Muscle layer of duodenum (tissue), 2 donors: ENCODE data around the gene STK4.
A peak's percentile ranks its signal among the peaks of the same experiment; 100 is the strongest.

Source experiments
- H3K27ac ChIP-seq: one replicate; pipeline ENCODE4 v1.7.0; 2013; ENCODE audit warnings: mild to moderate bottlenecking, low read length
- H3K27me3 ChIP-seq: one replicate; pipeline ENCODE4 v1.7.0; 2013; ENCODE audit warnings: low read depth, mild to moderate bottlenecking, control low read depth, low read length
- H3K36me3 ChIP-seq, 2 donors: one replicate each; pipeline ENCODE4 v1.7.0; 2013; ENCODE audit warnings: low read length in 2 of 2, control low read depth in 1 of 2, mild to moderate bottlenecking in 1 of 2; ENCODE audit not compliant: insufficient read depth in 2 of 2, control insufficient read depth in 1 of 2
- H3K4me1 ChIP-seq, 2 donors: one replicate each; pipeline ENCODE4 v1.7.0; 2013; ENCODE audit warnings: low read length in 2 of 2, mild to moderate bottlenecking in 2 of 2, control low read depth in 1 of 2, moderate library complexity in 1 of 2; ENCODE audit not compliant: insufficient read depth in 2 of 2, control insufficient read depth in 1 of 2
- H3K4me3 ChIP-seq, 2 donors: one replicate each; pipeline ENCODE4 v1.7.0; 2013; ENCODE audit warnings: low read length in 2 of 2, low read depth in 1 of 2, mild to moderate bottlenecking in 1 of 2
- H3K9me3 ChIP-seq, 2 donors: one replicate each; pipeline ENCODE4 v1.7.0; 2013; ENCODE audit warnings: low read length in 2 of 2, control low read depth in 1 of 2, mild to moderate bottlenecking in 1 of 2; ENCODE audit not compliant: control insufficient read depth in 1 of 2
- donor health status: healthy.

The STK4 gene

DNA sequence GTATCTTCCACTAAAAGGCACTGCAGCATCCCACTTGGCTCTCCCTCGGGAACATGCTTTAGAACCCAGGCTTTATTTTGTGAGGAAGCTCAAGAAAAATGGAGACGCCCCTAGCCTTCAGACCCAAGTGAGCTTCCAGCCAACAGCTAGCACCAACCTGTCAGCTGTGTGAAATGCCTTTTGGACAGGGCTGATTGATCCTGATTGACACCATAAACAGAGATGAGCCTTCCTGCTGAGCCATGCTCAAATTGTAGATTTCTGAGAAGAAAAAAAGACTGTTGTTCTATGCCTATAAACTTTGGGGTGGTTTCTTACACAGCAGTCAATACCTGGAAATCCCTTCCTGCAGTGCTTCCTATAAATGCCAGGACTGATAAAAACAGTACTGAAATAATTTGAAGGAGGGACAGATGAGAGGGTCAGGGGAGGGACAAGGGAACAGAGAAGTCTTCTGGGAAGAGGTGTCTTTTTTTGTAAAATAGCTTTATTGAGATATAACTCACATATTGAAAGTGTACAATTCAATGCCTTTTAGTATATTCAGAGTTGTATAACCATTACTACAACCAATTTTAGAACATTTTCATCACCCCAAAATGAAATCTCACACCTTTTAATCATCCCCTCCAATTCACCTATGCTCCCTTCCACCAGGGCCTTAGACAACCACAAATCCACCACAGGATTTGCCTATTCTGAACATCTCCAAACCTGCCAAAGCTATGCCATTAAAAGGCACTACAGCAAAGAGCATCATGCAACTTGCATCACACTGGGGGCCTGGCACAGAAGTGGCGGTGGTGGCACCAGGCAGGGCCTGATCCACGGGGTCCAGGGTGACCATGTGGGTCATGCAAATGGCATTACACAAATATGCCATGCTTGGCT lies 2.7 kb upstream of the STK4 start:
- Histone ChIP-seq H3K4me1 (peaks cover 10 to 29% of the 10 kb centered on the region in 2 donors), H3K36me3 (no peaks in the 10 kb centered on the region), H3K27ac (no peak overlapping the region), H3K27me3 (no peaks in the 10 kb centered on the region), H3K9me3 (no peaks in the 10 kb centered on the region), H3K4me3 (no peak overlapping the region)

DNA sequence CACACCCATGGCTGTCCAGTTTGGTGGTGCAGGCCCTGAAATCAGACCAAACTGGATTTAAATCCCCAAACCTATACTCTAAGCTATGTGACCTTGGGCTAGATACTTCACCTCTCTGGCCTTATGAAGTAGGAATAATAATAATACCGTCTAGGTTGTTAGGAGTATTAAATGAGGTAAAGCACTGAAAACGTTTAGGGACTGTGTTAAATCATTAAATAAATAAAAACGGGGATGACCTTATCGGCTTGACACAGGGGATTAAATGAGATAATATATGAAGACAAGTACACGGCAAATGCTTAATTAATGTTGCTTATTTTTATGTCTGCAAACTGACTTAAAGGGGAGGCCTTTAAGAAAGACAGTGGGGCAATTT lies 672 bp upstream of the STK4 start:
- Histone ChIP-seq H3K27ac (peak overlapping the region; percentile 90), H3K27me3 (no peaks in the 10 kb centered on the region), H3K4me1 (peaks cover 0 to 16% of the 10 kb centered on the region in 2 donors), H3K4me3 (peak overlapping the region; percentile 83 to 94), H3K9me3 (no peaks in the 10 kb centered on the region), H3K36me3 (no peaks in the 10 kb centered on the region)

DNA sequence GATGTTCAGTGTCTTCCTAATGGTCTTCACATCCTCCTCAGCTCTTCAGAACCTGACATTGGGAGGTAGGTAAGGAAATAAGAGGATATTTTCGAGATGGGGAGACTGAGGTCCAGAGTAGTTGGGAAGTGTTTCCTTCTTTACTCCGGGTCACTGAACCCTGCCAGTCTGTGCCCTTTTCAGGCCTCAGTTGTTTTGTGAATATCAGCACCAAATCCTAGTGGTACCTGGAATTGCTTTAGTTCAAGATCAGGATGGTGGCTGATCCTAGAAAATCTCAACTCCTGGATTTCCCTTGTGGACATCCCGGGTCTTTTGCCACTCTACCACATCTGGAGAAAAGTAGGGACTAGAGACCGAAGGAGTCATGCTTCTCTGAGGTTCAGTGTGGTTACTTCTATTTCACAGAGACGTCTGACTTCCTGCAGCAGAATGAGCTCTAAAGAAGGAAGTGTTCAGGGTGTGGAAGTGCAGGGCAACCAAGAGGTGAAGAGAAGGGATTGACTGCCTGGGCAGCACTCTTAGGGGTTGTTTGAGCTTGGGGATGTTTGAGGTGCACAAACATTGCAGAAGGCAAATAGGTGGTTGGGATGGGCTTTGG lies 995 bp downstream of the STK4 start:
- Histone ChIP-seq H3K27me3 (no peaks in the 10 kb centered on the region), H3K27ac (peak overlapping the region; percentile 80), H3K4me1 (peaks cover 0 to 13% of the 10 kb centered on the region in 2 donors), H3K4me3 (peak overlapping the region; percentile 83 to 94), H3K9me3 (no peaks in the 10 kb centered on the region), H3K36me3 (peaks cover 0 to 4% of the 10 kb centered on the region in 2 donors)

DNA sequence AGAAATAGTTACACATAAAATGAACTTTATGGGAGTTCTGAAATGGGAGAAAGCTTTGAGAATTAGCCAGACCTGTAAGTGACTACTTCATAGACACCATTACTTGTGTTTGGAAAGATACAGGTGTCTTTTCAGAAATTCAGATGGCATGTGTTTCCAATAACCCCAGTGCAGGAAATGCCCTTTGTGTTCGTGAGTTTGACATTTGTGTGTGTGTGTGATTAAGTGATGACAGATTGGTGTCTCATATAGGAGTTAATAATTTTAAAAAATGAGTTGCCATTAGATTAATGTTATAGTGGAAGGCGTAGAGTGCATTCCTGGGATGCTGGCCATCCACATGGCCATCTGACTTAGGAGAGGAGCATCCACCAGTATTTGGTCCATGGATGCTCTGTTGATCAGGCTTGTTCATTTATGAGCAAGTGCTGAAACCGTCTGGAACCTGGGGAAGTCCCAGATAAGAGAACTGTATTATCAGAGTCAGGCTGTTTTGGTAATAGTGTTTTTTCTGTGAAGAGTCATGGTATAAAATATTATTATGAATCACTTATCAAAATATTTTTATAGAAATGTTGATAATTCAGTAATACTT lies 3.1 kb downstream of the STK4 start:
- H3K4me3 ChIP-seq = no peak overlapping the region

DNA sequence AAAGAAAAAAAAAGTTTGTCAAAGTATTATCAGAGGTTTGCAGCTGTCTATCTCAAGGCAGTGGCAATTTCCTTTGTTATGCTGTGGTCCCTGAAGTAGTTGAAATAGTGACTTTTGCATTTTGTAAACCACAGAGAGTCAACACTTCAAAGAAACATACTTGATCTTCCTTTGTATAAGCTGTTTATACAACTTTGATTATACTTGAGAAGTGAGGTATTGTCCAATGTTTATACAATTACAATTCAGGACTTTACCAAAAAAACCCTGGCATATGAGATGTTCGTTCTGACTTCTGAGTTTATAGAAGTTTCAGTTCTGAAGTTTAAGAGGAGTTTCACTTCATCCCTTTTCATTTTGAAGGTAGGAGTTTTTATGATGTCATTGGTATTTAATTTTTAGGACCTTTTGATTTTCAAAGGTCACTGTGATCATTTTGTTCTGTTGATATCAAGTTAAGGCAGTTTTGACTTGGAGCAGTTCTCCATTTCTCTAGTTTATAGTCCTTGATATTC lies 4.0 kb downstream of the STK4 start:
- H3K4me3 ChIP-seq = no peak overlapping the region
- H3K36me3 ChIP-seq = peaks cover 16 to 25% of the 10 kb centered on the region in 2 donors
- H3K9me3 ChIP-seq = no peaks in the 10 kb centered on the region
- peaks cover 0 to 13% of the 10 kb centered on the region in 2 donors for H3K4me1 ChIP-seq
- peak overlapping the region; percentile 61 for H3K27ac ChIP-seq
- no peaks in the 10 kb centered on the region for H3K27me3 ChIP-seq

More for the DNA sequence above, 3.1 kb downstream of the STK4 start:
- Histone ChIP-seq H3K36me3 (peaks cover 11 to 16% of the 10 kb centered on the region in 2 donors), H3K4me1 (peaks cover 0 to 13% of the 10 kb centered on the region in 2 donors), H3K27ac (no peak overlapping the region), H3K27me3 (no peaks in the 10 kb centered on the region), H3K9me3 (no peaks in the 10 kb centered on the region)

DNA sequence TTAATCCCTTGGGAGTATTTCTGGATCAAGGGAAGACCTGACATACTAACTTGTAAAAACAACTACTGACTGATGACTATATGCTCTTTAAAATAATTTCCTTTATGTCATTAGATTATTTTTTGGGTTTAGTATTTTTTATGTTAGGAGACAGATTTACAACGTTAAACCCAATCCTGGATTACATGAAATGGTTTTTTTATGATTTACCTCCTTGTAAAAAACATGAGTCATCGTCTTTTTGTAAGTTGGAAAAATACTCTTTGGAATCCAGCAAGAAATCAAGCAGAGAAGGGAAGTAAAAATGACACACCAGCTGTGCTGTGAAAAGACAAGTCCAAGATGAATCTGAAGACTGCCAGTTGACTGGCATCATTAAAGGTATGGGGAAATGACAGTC lies 6.7 kb downstream of the STK4 start:
- H3K27ac ChIP-seq = no peak overlapping the region
- H3K4me1 ChIP-seq = no peaks in the 10 kb centered on the region
- no peak overlapping the region for H3K4me3 ChIP-seq
- H3K9me3 ChIP-seq = no peaks in the 10 kb centered on the region
- peaks cover 25 to 33% of the 10 kb centered on the region in 2 donors for H3K36me3 ChIP-seq
- H3K27me3 ChIP-seq = no peaks in the 10 kb centered on the region

DNA sequence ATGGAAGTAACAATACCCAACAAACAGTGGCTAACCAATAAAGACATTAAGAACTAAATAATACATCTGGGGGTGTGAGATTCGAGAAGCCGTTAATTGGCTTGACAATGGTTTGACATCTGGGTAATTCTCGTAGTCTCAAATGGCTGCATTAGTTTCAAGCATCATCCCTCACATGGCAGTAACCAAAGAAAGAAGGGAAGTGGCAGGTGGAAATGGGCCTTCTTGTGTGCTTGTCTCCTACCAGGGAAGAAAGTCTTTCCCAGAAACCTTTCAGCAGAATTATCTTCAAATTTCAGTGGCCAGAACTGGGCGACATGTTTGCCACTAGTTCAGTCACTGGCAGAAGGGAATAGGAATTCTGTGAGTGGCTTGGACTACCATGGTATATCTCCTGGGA lies 10.4 kb downstream of the STK4 start:
- Histone ChIP-seq H3K9me3 (no peaks in the 10 kb centered on the region), H3K27me3 (no peaks in the 10 kb centered on the region), H3K4me3 (no peak overlapping the region), H3K27ac (no peak overlapping the region), H3K36me3 (peaks cover 38 to 44% of the 10 kb centered on the region in 2 donors), H3K4me1 (no peaks in the 10 kb centered on the region)

DNA sequence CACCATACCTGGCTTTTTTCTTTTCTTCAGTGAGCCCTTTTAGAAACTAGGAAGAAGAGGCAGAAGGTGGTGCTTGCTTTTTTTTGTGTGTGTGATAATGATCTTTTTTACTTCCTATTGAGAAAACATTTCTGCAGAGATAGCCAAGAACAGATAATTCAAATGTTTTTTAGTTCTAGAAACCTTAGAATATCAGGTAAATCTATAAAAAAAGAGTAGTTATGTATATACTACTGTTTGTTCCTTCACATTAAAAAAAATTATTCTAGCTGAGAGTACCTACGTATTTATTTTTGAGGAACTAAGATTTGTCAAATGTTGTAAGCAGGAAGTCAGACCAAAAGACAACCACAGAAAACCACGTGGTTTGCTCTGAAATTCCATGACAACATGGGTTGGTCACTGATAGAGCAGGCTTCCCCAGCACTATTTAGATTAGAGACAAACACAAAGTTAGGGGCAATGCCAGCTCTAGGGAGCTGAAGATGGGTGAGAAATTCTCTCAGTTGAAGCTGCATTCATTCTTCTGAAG lies 12.8 kb downstream of the STK4 start:
- Histone ChIP-seq H3K4me1 (no peaks in the 10 kb centered on the region), H3K4me3 (no peak overlapping the region), H3K27me3 (no peaks in the 10 kb centered on the region), H3K27ac (peak overlapping the region; percentile 12), H3K36me3 (peaks cover 34 to 44% of the 10 kb centered on the region in 2 donors), H3K9me3 (no peaks in the 10 kb centered on the region)

DNA sequence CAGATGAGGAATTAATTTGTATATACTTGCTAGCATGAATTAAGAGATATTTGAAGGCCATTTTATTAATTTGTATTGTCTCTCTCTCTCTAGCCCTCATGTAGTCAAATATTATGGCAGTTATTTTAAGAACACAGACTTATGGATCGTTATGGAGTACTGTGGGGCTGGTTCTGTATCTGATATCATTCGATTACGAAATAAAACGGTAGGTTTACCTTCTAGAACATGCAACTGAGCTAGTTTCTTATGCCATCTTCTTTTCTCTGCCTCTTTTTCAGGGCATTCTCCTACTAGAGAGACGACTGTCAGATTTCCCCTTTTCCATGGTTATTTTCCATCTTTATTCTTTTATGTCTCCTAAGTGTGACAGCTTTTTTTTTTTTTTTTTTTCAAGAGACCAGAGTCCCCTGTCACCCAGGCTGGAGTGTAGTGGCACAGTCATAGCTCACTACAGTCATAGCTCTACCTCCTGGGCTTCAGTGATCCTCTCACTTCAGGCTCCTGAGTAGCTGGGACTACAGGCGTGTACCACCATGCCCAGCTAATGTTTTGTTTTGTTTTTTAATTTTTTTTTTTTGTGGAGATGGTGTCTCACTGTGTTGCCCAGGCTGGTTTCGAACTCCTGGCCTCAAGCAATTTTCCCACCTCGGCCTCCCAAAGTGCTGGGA lies 15.6 kb downstream of the STK4 start:
- H3K36me3 ChIP-seq = peaks cover 20 to 38% of the 10 kb centered on the region in 2 donors
- H3K9me3 ChIP-seq = no peaks in the 10 kb centered on the region
- no peak overlapping the region for H3K4me3 ChIP-seq
- no peak overlapping the region for H3K27ac ChIP-seq
- H3K27me3 ChIP-seq = no peaks in the 10 kb centered on the region
- no peaks in the 10 kb centered on the region for H3K4me1 ChIP-seq

DNA sequence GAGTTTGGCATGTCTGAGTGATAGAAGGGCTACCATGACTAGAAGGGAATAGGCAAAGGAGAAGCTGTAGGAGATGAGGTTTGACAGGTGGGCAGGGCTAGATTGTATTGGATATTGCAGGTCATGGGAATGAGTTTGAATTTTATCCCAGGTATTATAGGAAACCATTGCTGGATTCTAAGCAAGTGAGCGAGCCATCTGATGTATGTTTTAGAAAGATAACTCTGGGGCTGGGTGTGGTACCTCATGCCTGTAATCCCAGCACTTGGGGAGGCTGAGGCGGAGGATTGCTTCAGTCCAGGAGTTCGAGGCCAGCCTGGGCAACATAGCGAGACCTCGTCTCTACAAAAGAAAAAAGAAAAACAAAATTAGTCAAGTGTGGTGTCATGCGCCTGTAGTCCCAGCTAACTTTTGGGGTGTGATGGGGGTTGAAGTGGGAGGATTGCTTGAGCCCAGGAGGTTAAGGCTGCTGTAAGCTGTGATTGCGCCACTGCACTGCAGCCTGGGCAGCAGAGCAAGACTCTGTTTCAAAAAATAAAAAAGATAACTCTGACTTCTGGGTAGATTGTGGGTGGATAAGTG lies 16.9 kb downstream of the STK4 start:
- no peaks in the 10 kb centered on the region for H3K4me1 ChIP-seq
- H3K4me3 ChIP-seq = no peak overlapping the region
- H3K36me3 ChIP-seq = peaks cover 17 to 44% of the 10 kb centered on the region in 2 donors
- no peaks in the 10 kb centered on the region for H3K27me3 ChIP-seq
- no peak overlapping the region for H3K27ac ChIP-seq
- H3K9me3 ChIP-seq = no peaks in the 10 kb centered on the region
